GM18502 (cell line): ENCODE measurements around the gene NPAS4.
"Not testable (repeated sequence)": the region's sequence is repeated elsewhere in the genome, so short reads cannot be mapped to it uniquely, and the experiment has no call there.

Source experiments
- ATAC-seq: cut with Tn5 transposase; IDR thresholded peaks from one replicate; pipeline ENCODE4 v1.9.1; 2021; ENCODE audit warnings: mild to moderate bottlenecking; ENCODE audit not compliant: unreplicated experiment, poor library complexity

NPAS4 gene

DNA sequence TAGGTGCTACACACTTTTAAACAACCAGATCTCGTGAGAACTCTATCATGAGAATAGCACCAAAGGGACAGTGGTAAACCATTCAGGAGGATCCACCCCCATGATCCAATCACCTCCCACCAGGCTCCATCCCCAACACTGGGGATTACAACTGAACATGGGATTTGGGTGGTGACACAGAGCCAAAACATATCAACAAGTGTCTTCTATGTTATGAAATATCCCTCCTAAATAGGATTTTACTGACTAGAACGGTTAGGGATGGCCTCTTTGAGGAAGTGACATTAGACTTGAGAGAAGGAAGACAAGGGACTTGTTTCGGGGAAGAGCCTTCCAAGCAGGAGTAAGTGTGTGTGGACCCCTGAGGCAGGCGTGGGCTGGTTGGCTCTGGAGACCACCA, 29.7 kb downstream of the NPAS4 start:
- ATAC-seq: no peak

GRCh38 chr11:66451663-66452062, 30.8 kb downstream of the NPAS4 start:
- no peak for ATAC-seq

DNA sequence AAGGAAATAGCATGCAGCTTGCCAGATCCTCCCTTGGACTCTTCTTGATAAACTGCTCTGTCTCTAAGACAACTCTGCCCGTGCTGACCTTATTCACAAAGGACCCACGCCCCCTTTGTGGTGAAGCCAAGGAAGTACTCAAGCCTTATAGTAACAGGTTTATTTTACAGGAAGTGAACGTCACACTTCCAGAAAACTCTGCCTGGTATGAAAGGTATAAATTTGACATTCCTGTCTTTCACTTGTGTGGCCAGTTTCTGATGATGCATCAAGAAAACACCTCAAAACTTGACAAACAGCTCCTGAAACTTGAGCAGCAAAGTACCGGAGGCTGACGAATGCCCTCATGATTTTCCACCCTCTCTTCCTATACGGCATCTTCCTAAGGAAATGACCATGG, 33.4 kb downstream of the NPAS4 start:
- ATAC-seq: no peak

- no peak for ATAC-seq
Measured at GRCh38 chr11:66454828-66455227, 34.0 kb downstream of the NPAS4 start.

- no peak for ATAC-seq
Measured at GRCh38 chr11:66457826-66458225, 37.0 kb downstream of the NPAS4 start.

DNA sequence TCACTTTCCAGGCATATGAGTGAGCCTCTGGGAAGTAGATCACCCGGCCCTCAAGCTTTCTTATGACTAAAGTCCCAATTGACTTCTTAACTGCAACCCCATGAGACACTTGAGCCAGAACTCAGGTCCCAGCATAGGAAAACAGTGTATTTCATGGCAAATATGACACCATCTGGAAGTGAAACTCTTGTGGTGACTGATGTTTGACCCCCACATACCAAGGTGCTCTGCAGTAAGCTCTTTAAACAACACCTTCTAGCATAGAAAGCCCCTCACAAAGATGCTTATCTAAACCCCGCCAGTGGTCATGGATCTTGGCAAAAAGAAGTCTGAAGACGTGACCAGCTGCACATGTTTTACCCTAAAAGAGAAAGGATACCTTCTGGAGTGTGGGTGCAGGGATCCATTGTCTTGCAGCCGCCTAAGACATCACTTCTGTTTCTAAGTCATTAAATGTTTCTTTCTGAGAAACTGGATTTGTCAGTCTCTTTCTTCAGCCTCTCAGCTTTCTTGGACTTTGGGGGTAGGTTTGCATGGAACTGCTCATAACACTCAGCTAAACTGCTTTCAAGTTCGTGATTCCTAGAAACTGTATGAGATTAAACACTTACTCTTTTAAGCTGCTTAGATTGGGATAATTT, 38.4 kb downstream of the NPAS4 start:
- no peak for ATAC-seq

DNA sequence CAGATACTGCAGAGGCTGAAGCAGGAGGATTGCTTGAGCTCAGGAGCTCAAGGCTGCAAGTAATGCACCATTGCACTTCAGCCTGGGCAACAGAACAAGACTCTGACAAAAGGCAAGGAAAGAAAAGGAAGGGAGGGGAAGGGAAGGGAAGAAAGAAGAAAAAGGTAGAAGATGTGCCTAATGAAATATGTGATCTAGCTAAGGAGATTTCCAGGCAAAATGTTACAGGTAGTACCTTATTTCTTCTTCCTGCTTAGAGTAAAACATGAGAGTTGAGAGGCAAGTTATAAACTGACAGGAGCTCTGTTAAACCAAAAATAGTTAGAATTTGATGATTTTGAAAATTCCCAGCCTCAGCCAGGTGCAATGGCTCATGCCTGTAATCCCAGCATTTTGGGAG, 41.2 kb downstream of the NPAS4 start:
- no peak for ATAC-seq

DNA sequence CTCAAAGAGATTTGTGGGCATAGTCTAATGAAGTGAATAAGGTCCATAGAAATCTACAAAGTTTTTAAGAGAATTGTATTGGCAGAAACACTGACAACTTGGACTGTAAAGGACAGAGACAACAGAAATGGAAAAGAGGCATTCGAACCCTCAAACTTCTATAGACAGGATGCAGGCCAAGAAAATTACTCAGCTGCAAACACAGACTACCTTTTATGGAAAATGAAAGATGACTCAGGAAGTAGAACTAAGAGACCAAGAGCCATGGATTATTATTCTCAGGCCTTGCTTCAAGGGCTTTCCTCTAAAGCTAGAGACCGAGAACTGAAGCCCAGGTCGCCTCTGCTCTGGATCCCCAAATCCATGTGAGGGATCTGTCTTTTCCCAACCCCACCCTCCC, 42.1 kb downstream of the NPAS4 start:
- ATAC-seq: no peak

- ATAC-seq: not testable (repeated sequence)
Measured at GRCh38 chr11:66464116-66464515, 43.3 kb downstream of the NPAS4 start.

DNA sequence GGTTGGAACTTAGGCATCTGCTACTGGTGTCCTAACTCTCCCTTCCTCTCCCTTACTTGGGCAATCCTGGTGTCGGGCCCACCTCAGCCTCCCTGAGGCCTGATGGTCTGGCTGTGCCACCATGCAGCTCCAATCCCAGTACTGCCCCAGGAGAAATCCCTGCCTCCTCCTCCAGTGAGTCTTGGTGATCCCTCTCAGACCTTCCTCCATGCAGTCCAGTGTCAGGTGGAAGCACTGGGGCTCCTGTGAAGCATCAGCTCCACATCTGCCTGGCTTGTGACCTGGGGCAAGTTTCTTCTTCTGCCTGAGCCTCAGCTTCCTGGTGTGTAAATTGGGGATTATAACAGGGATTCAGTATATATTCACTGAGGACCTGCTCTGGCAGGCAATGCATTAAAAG, 44.1 kb downstream of the NPAS4 start:
- no peak for ATAC-seq

DNA sequence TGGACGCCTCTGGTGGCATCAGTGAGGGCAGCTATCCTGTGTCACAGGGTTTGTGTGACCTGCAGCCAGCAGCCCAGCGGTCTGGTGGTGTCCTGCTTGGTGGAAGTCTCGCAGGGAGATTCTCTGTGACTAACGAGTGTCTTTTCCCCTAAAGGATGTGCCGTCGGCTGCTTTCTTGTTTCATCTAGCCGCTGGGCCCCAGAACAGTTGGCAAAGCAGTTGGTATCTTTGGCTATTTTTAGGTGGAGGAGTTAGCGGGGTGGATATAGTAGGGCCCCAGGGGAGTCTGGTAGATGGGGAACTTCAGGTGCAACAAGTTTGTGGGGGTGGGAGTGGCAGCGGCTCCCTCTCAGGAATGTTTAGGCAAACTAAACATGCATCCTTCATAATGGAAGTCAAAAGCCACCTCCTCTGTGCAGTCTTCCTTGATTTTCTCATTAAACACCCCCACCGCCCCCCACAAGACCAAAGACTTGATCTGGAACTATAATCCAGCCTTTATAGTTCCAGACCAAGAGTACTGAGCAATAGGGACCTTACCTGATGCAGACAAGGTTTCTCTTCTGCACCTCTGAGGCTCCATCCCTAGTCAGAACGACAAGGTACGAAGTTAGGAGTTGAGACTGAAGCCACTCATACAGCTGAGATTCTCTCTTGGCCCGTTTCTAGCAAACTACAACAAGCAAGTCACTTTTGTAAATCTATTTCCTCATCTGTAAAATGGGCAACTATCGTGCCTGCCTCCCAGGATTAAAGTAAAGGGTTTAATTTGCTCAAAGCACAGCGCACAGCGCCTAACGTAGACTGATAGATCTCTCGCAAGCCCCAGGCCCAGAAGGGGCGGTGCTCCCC, 44.8 kb downstream of the NPAS4 start:
- no peak for ATAC-seq

GRCh38 chr11:66466225-66467033, 45.6 kb downstream of the NPAS4 start, which contains the start of gene PELI3:
PELI3 (plus strand) TSS chr11:66466905; CDS start chr11:66468129, 1,224 bp downstream.
- peak; percentile 84 for ATAC-seq

GRCh38 chr11:66467034-66467659, 46.3 kb downstream of the NPAS4 start:
- ATAC-seq: peak; percentile 31

GRCh38 chr11:66467756-66468155, 46.9 kb downstream of the NPAS4 start:
- no peak for ATAC-seq

GRCh38 chr11:66468691-66469090, 47.9 kb downstream of the NPAS4 start:
- ATAC-seq: no peak

- ATAC-seq: no peak
Measured at GRCh38 chr11:66469441-66469840, 48.6 kb downstream of the NPAS4 start.

GRCh38 chr11:66470015-66470414, 49.2 kb downstream of the NPAS4 start:
- ATAC-seq: no peak

- ATAC-seq: no peak
Measured at GRCh38 chr11:66471142-66471541, 50.3 kb downstream of the NPAS4 start.

DNA sequence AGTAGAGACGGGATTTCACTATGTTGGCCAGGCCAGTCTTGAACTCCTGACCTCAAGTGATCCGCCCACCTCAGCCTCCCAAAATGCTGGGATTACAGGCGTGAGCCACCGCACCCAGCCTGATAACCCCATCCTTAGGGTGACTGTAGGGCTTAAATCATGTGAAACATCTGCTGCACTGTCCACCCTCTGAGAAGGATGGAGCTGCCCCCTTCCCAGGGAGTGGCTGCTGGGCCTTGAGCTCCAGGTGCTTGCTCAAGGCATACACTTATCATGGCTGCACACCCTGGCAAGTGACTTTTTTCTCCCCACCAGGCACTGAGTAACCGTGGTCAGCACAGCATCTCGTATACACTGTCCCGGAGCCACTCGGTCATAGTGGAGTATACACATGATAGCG, 51.2 kb downstream of the NPAS4 start:
- ATAC-seq: no peak

DNA sequence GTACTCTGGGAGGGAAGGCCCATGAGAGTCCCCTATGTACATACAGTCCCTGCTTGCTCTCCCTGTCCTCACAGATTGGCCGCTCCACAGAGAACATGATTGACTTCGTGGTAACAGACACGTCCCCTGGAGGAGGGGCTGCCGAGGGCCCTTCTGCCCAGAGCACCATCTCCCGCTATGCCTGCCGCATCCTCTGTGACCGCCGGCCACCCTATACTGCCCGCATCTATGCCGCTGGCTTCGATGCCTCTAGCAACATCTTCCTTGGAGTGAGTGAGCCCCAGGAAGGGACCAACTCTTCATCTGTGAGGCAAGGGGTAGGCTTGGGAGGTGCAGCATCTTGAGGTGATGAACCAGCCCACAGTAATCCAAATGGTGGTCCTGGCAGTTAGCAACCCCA, 52.3 kb downstream of the NPAS4 start:
- ATAC-seq: no peak
